Activated CD4-positive, alpha-beta T cell treated with anti-CD3 and anti-CD28 coated beads, Interleukin-2, amount 50 U/mL, for 48 hours (primary cell): ENCODE data around the gene PIAS1.
"Not testable (repeated sequence)": the region's sequence is repeated elsewhere in the genome, so short reads cannot be mapped to it uniquely, and the experiment has no call there.

Experiments used
- DNase-seq, 2 experiments: peaks; one replicate each; pipeline ENCODE4 v3.0.0-alpha.2; 2020

PIAS1 gene

GRCh38 chr15:68205558-68205944, 151.4 kb downstream of the PIAS1 start:
- no peak for DNase-seq

GRCh38 chr15:68205954-68206539, 151.9 kb downstream of the PIAS1 start:
- DNase-seq = no peak

GRCh38 chr15:68206711-68207151, 152.6 kb downstream of the PIAS1 start:
- DNase-seq = no peak

- DNase-seq = no peak
These were observed 153.2 kb downstream of the PIAS1 start for GRCh38 chr15:68207176-68207935.

GRCh38 chr15:68208136-68208535, 154.0 kb downstream of the PIAS1 start:
- no peak for DNase-seq

- no peak for DNase-seq
These were observed 154.6 kb downstream of the PIAS1 start for GRCh38 chr15:68208636-68209240.

GRCh38 chr15:68209272-68209671, 155.2 kb downstream of the PIAS1 start:
- no peak for DNase-seq

- DNase-seq = peak; percentile 13 to 24
These were observed 155.8 kb downstream of the PIAS1 start for GRCh38 chr15:68209735-68210408.

GRCh38 chr15:68210409-68210756, 156.3 kb downstream of the PIAS1 start:
- DNase-seq = no peak

- DNase-seq = peak; percentile 58 to 59
These were observed 156.9 kb downstream of the PIAS1 start for GRCh38 chr15:68210821-68211655.

- no peak for DNase-seq
These were observed 157.7 kb downstream of the PIAS1 start for GRCh38 chr15:68211656-68212320.

- DNase-seq = not testable (repeated sequence)
These were observed 159.4 kb downstream of the PIAS1 start for GRCh38 chr15:68213491-68213845.

GRCh38 chr15:68213991-68214837, 160.1 kb downstream of the PIAS1 start:
- DNase-seq = no peak

- DNase-seq = no peak
These were observed 160.7 kb downstream of the PIAS1 start for GRCh38 chr15:68214838-68215254.

- DNase-seq = no peak
These were observed 163.2 kb downstream of the PIAS1 start for GRCh38 chr15:68217341-68217740.

GRCh38 chr15:68218331-68218730, 164.2 kb downstream of the PIAS1 start:
- no peak for DNase-seq

- DNase-seq = no peak
These were observed 165.0 kb downstream of the PIAS1 start for GRCh38 chr15:68218847-68219798.

- DNase-seq = no peak
These were observed 166.4 kb downstream of the PIAS1 start for GRCh38 chr15:68220489-68220888.

GRCh38 chr15:68220967-68221366, 166.9 kb downstream of the PIAS1 start:
- DNase-seq = no peak
